HEK293T (cell line): ENCODE results near the gene TNFRSF25.

ENCODE experiments used
- CTCF ChIA-PET: fragments of 350-600 bp; formaldehyde crosslinking; extraction: SDS; loops from one replicate; lab custom pipeline; 2021; ENCODE audit warnings: antibody characterized with exemption, inconsistent platforms; lab: Yijun Ruan, JAX
- POLR2A ChIA-PET: fragments of 350-600 bp; formaldehyde crosslinking; extraction: SDS; loops from one replicate; lab custom pipeline; 2020; ENCODE audit warnings: antibody characterized with exemption, inconsistent platforms; lab: Yijun Ruan, JAX
- DNase-seq: peaks from one replicate; pipeline ENCODE4 v3.0.0; 2012; ENCODE audit warnings: mixed read lengths; ENCODE audit errors: extremely low spot score
- ARNT ChIP-seq: fragments of 450-650 bp; IDR thresholded peaks from 2 replicates; pipeline ENCODE4 v1.6.1; 2017; ENCODE audit warnings: mild to moderate bottlenecking
- BHLHE40 ChIP-seq: fragments of 450-650 bp; IDR thresholded peaks from 2 replicates; pipeline ENCODE4 v1.6.1; 2016; ENCODE audit warnings: mild to moderate bottlenecking, moderate library complexity, borderline replicate concordance
- CTBP1 ChIP-seq: fragments of 450-650 bp; IDR thresholded peaks from 2 replicates; pipeline ENCODE4 v1.6.1; 2016; ENCODE audit warnings: borderline replicate concordance
- ELF4 ChIP-seq: fragments of 450-650 bp; IDR thresholded peaks from 2 replicates; pipeline ENCODE4 v1.6.1; 2017; ENCODE audit warnings: antibody characterized with exemption
- FOXA1 ChIP-seq: fragments of 450-650 bp; IDR thresholded peaks from 2 replicates; pipeline ENCODE4 v1.6.1; 2016; ENCODE audit warnings: mild to moderate bottlenecking
- FOXK2 ChIP-seq: fragments of 450-650 bp; IDR thresholded peaks from 2 replicates; pipeline ENCODE4 v1.6.1; 2016; ENCODE audit warnings: mild to moderate bottlenecking
- FOXM1 ChIP-seq: fragments of 450-650 bp; IDR thresholded peaks from 2 replicates; pipeline ENCODE4 v1.6.1; 2017; ENCODE audit warnings: mild to moderate bottlenecking, borderline replicate concordance
- HDGF ChIP-seq: fragments of 450-650 bp; IDR thresholded peaks from 2 replicates; pipeline ENCODE4 v1.6.1; 2017; ENCODE audit warnings: antibody characterized with exemption, borderline replicate concordance
- L3MBTL2 ChIP-seq: fragments of 450-650 bp; conservative IDR thresholded peaks from 2 replicates; pipeline ENCODE4 v1.6.1; 2016; ENCODE audit warnings: mild to moderate bottlenecking
- LEF1 ChIP-seq: fragments of 450-650 bp; IDR thresholded peaks from 2 replicates; pipeline ENCODE4 v1.6.1; 2017; ENCODE audit warnings: mild to moderate bottlenecking, borderline replicate concordance
- NFRKB ChIP-seq: fragments of 450-650 bp; IDR thresholded peaks from 2 replicates; pipeline ENCODE4 v1.6.1; 2016; ENCODE audit warnings: mild to moderate bottlenecking, moderate library complexity
- PKNOX1 ChIP-seq: fragments of 450-650 bp; IDR thresholded peaks from 2 replicates; pipeline ENCODE4 v1.6.1; 2016
- SP1 ChIP-seq: fragments of 450-650 bp; IDR thresholded peaks from 2 replicates; pipeline ENCODE4 v1.6.1; 2017
- SUZ12 ChIP-seq: fragments of 450-650 bp; IDR thresholded peaks from 2 replicates; pipeline ENCODE4 v1.6.1; 2016; ENCODE audit warnings: mild to moderate bottlenecking
- TARDBP ChIP-seq: fragments of 450-650 bp; IDR thresholded peaks from 2 replicates; pipeline ENCODE4 v1.6.1; 2016
- ZNF384 ChIP-seq: fragments of 450-650 bp; IDR thresholded peaks from 2 replicates; pipeline ENCODE4 v1.6.1; 2016

TNFRSF25 gene

GRCh38 chr1:6427441-6428390 lies 38.3 kb downstream of the TNFRSF25 start:
- ChIA-PET CTCF (interaction anchor here (0.6 to 1.0 kb wide), 2 partner anchors 10 to 174 kb away, joined by 4 to 7 read pairs; no protein-coding TSS in a partner anchor), POLR2A (no interaction called here)
- no peak for DNase-seq
- TF ChIP-seq CTBP1 = no peak
- TF ChIP-seq NFRKB = no peak
- no peak for TF ChIP-seq LEF1
- no peak for TF ChIP-seq L3MBTL2
- no peak for TF ChIP-seq ZNF384
- no peak for TF ChIP-seq SUZ12

- CTCF ChIA-PET = interaction anchor here (0.6 to 1.3 kb wide), 3 partner anchors 11 to 174 kb away, joined by 3 to 7 read pairs (median 6); no protein-coding TSS in a partner anchor
Measured at GRCh38 chr1:6426972-6427350, 39.0 kb downstream of the TNFRSF25 start.

GRCh38 chr1:6426277-6426971 lies 39.5 kb downstream of the TNFRSF25 start:
- no peak for DNase-seq
- CTCF ChIA-PET = interaction anchor here (1.1 to 1.3 kb wide), 2 partner anchors 12 to 78 kb away, joined by 3 to 6 read pairs; no protein-coding TSS in a partner anchor
- POLR2A ChIA-PET = interaction anchor here (1.1 kb wide), 1 partner anchor 33 kb away, joined by 3 read pairs; no protein-coding TSS in a partner anchor
- TF ChIP-seq TARDBP = no peak
- TF ChIP-seq FOXK2 = no peak
- TF ChIP-seq BHLHE40 = no peak
- no peak for TF ChIP-seq ELF4
- no peak for TF ChIP-seq ARNT
- no peak for TF ChIP-seq SP1
- no peak for TF ChIP-seq CTBP1
- no peak for TF ChIP-seq HDGF
- no peak for TF ChIP-seq L3MBTL2
- no peak for TF ChIP-seq PKNOX1
- no peak for TF ChIP-seq LEF1
- TF ChIP-seq FOXA1 = no peak
- TF ChIP-seq SUZ12 = no peak
- no peak for TF ChIP-seq ZNF384

More at GRCh38 chr1:6426972-6427350, 39.0 kb downstream of the TNFRSF25 start:
- POLR2A ChIA-PET = interaction anchor here (1.1 kb wide), 1 partner anchor 34 kb away, joined by 3 read pairs; no protein-coding TSS in a partner anchor
- TF ChIP-seq LEF1 (no peak), SUZ12 (no peak), ZNF384 (no peak), HDGF (no peak), FOXM1 (no peak), ARNT (no peak), ELF4 (no peak), CTBP1 (no peak), NFRKB (no peak), L3MBTL2 (no peak), PKNOX1 (no peak), SP1 (no peak), TARDBP (no peak), FOXK2 (no peak), BHLHE40 (no peak)
- no peak for DNase-seq

- ChIA-PET POLR2A (interaction anchor here (1.1 kb wide), 1 partner anchor 33 kb away, joined by 3 read pairs; no protein-coding TSS in a partner anchor), CTCF (interaction anchor here (1.1 to 1.4 kb wide), 3 partner anchors 11 to 78 kb away, joined by 3 to 6 read pairs (median 5); no protein-coding TSS in a partner anchor)
- no peak for DNase-seq
- TF ChIP-seq SP1 = no peak
- no peak for TF ChIP-seq ELF4
- no peak for TF ChIP-seq FOXK2
Measured at GRCh38 chr1:6425658-6426057, 40.3 kb downstream of the TNFRSF25 start.

- CTCF ChIA-PET = interaction anchor here (1.4 kb wide), 1 partner anchor 10 kb away, joined by 5 read pairs; no protein-coding TSS in a partner anchor
- DNase-seq = peak; percentile 53
- POLR2A ChIA-PET = no interaction called here
- TF ChIP-seq FOXA1 (no peak), HDGF (no peak), LEF1 (no peak), L3MBTL2 (no peak), ARNT (no peak), TARDBP (no peak), ZNF384 (no peak), ELF4 (no peak), FOXM1 (no peak), SUZ12 (no peak), SP1 (no peak), BHLHE40 (no peak), CTBP1 (no peak), NFRKB (no peak), FOXK2 (no peak), PKNOX1 (no peak)
Measured at GRCh38 chr1:6424619-6425593, 41.1 kb downstream of the TNFRSF25 start, which contains the start of gene ESPN. Gene ESPN, plus strand, starts transcription at chr1:6424776. Its CDS starts 180 bp downstream, at chr1:6424956.
